Pancreas (tissue), 10 donors: ENCODE data around the gene MAD1L1. TPM values are rescaled to one million over a fixed set of nuclear protein-coding genes. Genes with fewer than 3 reads are reported as not detected.
A peak's percentile ranks its signal among the peaks of the same experiment; 100 is the strongest.

ENCODE experiments used
- ATAC-seq, 4 donors: fragments of 200-7000 bp; cut with Tn5 transposase; one replicate each; pipeline versions ENCODE4 v1.8.0 to v1.9.1; 2020; ENCODE audit warnings: mild to moderate bottlenecking in 4 of 4, moderate library complexity in 4 of 4
- DNase-seq, 6 donors: peaks; one replicate each; pipeline ENCODE4 v3.0.0-alpha.2; 2020
- FAIRE-seq: peaks from 2 replicates; lab custom pipeline; 2012; peaks lifted over from hg19 to GRCh38; lab: Jason Lieb, UNC
- H3K27ac ChIP-seq, 4 donors: fragments of 200-600 bp; sonication (generic); 1 replicate in 3 of 4; 2 replicates in 1 of 4; pipeline versions ENCODE4 v1.5.0 to v1.8.0; 2020
- H3K27me3 ChIP-seq, 4 donors: fragments of 200-600 bp; one replicate each; pipeline ENCODE4 v1.8.0; 2021
- H3K36me3 ChIP-seq, 3 donors: fragments of 200-600 bp; sonication (generic) in 1 of 3; one replicate each; pipeline versions ENCODE4 v1.5.0 to v1.8.0; 2020 to 2021
- H3K4me1 ChIP-seq, 3 donors: fragments of 200-600 bp; one replicate each; pipeline ENCODE4 v1.8.0; 2021
- H3K4me3 ChIP-seq, 4 donors: fragments of 200-600 bp; sonication (generic) in 2 of 4; one replicate each; pipeline versions ENCODE4 v1.5.0 to v1.8.0; 2020 to 2021
- H3K9me3 ChIP-seq, 4 donors: fragments of 200-600 bp; one replicate each; pipeline ENCODE4 v1.8.0; 2021
- CTCF ChIP-seq, 4 donors: fragments of 200-600 bp; sonication (generic) in 3 of 4; IDR thresholded peaks; one replicate each; pipeline versions ENCODE4 v1.5.0 to v1.8.0; 2021; ENCODE audit warnings: antibody characterized with exemption in 4 of 4
- WGBS, 2 donors: extraction: QIAGEN DNeasy Blood & Tissue Kit; methylation state at CpG; one replicate each; pipeline ENCODE4 v1.1.7; 2013; 5-methylcytosine and 5-hydroxymethylcytosine counted together
- intact Hi-C, 3 donors: fragments of 100-400 bp; cut with DNase I; formaldehyde crosslinking; loops; one replicate each; pipeline versions ENCODE4 v1.11.1 to v1.14.2; 2022
- polyA plus RNA-seq, 2 donors: library from polyadenylated mRNA; stranded (reverse); fragments of 200-250 nt; gene quantifications; one replicate each; pipeline ENCODE4 v1.2.3, GENCODE V29; 2013
- total RNA-seq, 6 donors: library from RNA; stranded (reverse); fragmentation: NEBNext Ultra II Directional in 4 of 6; extraction: Animal tissue kit (Norgen Biotek cat#: 25700) in 4 of 6; gene quantifications; one replicate each; pipeline versions ENCODE4 v1.2.1 to v1.2.4, GENCODE V29; 2021 to 2023
- donor health status: healthy with polysubstance abuse.
- donor health status: DM: no; HTN: no; CAD: no; lungs with moderate emphysema.
- donor health status: DM: no; HTN: no; CAD: no.
- donor health status: control.
- donor health status: control.
- donor health status: Bipolar disorder and iron deficiency.
- donor health status: DM: yes; HTN: yes; CAD: no.
- donor health status: DM: no; HTN: no; CAD: no.
- donor health status: DM: no; HTN: no; CAD: no.
- donor health status: DM: yes; HTN: yes; CAD: no.

The MAD1L1 gene
- total and polyA plus RNA-seq, 8 donors, result 9.8 to 28.2 (median 11.9) TPM

GRCh38 chr7:2172311-2173188 lies 60.2 kb downstream of the MAD1L1 start:
- H3K4me3 ChIP-seq, result no peak overlapping the region
- FAIRE-seq (no peak), DNase-seq (peak in 3 of 6 donors; percentile 58 to 59 (median 58)), ATAC-seq (peak; percentile 60 to 84 (median 69))
- no peaks in the 10 kb centered on the region for H3K27me3 ChIP-seq
- no peak overlapping the region for H3K27ac ChIP-seq
- intact Hi-C loops, result no loop called here
- WGBS, 2 donors, result 71 to 86% methylated on average over 39 of the region's 39 CpGs
- H3K4me1 ChIP-seq, result no peaks in the 10 kb centered on the region
- no peaks in the 10 kb centered on the region for H3K36me3 ChIP-seq
- no peak for TF ChIP-seq CTCF (IDR thresholded peaks at IDR 0.05)
- H3K9me3 ChIP-seq, result no peaks in the 10 kb centered on the region

- WGBS, 2 donors, result 95 to 96% methylated on average over 6 of the region's 6 CpGs
- H3K27me3 ChIP-seq, result no peaks in the 10 kb centered on the region
- H3K9me3 ChIP-seq, result no peaks in the 10 kb centered on the region
- H3K4me3 ChIP-seq, result no peak overlapping the region
- H3K4me1 ChIP-seq, result no peaks in the 10 kb centered on the region
- H3K27ac ChIP-seq, result no peak overlapping the region
- TF ChIP-seq CTCF (IDR thresholded peaks at IDR 0.05), result no peak
- no peak for DNase-seq
- no peaks in the 10 kb centered on the region for H3K36me3 ChIP-seq
- intact Hi-C loops, result no loop called here
- FAIRE-seq, result no peak
- ATAC-seq, result no peak
These were observed 60.9 kb downstream of the MAD1L1 start for GRCh38 chr7:2171855-2172254.

GRCh38 chr7:2170576-2171521 lies 61.9 kb downstream of the MAD1L1 start:
- DNase-seq (no peak), FAIRE-seq (no peak), ATAC-seq (no peak)
- Histone ChIP-seq H3K4me3 (no peak overlapping the region), H3K27ac (no peak overlapping the region), H3K27me3 (no peaks in the 10 kb centered on the region), H3K9me3 (no peaks in the 10 kb centered on the region), H3K4me1 (no peaks in the 10 kb centered on the region), H3K36me3 (no peaks in the 10 kb centered on the region)
- WGBS, 2 donors, result 90 to 92% methylated on average over 26 of the region's 26 CpGs
- intact Hi-C loops, result no loop called here
- no peak for TF ChIP-seq CTCF (IDR thresholded peaks at IDR 0.05)

GRCh38 chr7:2169923-2170575 lies 62.7 kb downstream of the MAD1L1 start:
- ATAC-seq, result no peak
- Histone ChIP-seq H3K27ac (no peak overlapping the region), H3K9me3 (no peaks in the 10 kb centered on the region), H3K36me3 (no peaks in the 10 kb centered on the region), H3K4me1 (no peaks in the 10 kb centered on the region), H3K4me3 (no peak overlapping the region), H3K27me3 (no peaks in the 10 kb centered on the region)
- DNase-seq, result no peak
- no peak for TF ChIP-seq CTCF (IDR thresholded peaks at IDR 0.05)
- no peak for FAIRE-seq
- intact Hi-C loops, result no loop called here
- 92 to 94% methylated on average over 17 of the region's 17 CpGs for WGBS, 2 donors
